PC-9 (cell line): ENCODE results near the gene APOB. TPM values are rescaled to one million over a fixed set of nuclear protein-coding genes. Genes with fewer than 3 reads are reported as not detected.
"Not testable (repeated sequence)": the region's sequence is repeated elsewhere in the genome, so short reads cannot be mapped to it uniquely, and the experiment has no call there.

Experiments
- BruUV-seq: library from RNA; stranded (reverse); fragments of 400-500 nt; replicated peaks from 2 replicates; lab custom pipeline; 2021; lab: Mats Ljungman, UMichigan
- CTCF ChIA-PET: fragments of 300-600 bp; sonication (Branson Sonifier 250); formaldehyde crosslinking; loops from one replicate; lab custom pipeline; 2022; ENCODE audit warnings: antibody characterized with exemption; lab: Charles Lee
- POLR2A ChIA-PET: fragments of 300-600 bp; sonication (Branson Sonifier 250); formaldehyde crosslinking; loops from one replicate; lab custom pipeline; 2022; ENCODE audit warnings: antibody characterized with exemption; ENCODE audit not compliant: unreplicated experiment; lab: Charles Lee
- DNase-seq, 2 experiments: peaks; one replicate each; pipeline versions ENCODE4 v3.0.0 to v3.0.0-alpha.2; 2015 to 2022; ENCODE audit warnings: mixed read lengths in 1 of 2
- H2AFZ ChIP-seq: fragments of 200-600 bp; sonication (generic); 2 replicates; pipeline ENCODE4 v1.8.1; 2017; ENCODE audit warnings: antibody characterized with exemption
- H3F3A ChIP-seq: fragments of 200-600 bp; sonication (generic); 2 replicates; pipeline ENCODE4 v1.8.1; 2017; ENCODE audit warnings: antibody characterized with exemption, mild to moderate bottlenecking, low read depth; ENCODE audit not compliant: insufficient read depth
- H3K27ac ChIP-seq: fragments of 200-600 bp; sonication (generic); 2 replicates; pipeline ENCODE4 v1.6.1; 2016; ENCODE audit warnings: mixed run types
- H3K27me3 ChIP-seq: fragments of 200-600 bp; sonication (generic); 2 replicates; pipeline ENCODE4 v1.6.1; 2016; ENCODE audit warnings: low read depth, mixed run types; ENCODE audit not compliant: insufficient read depth
- H3K36me3 ChIP-seq: fragments of 200-600 bp; sonication (generic); 2 replicates; pipeline ENCODE4 v1.6.1; 2016; ENCODE audit warnings: low read depth, mixed run types
- H3K4me1 ChIP-seq: fragments of 200-600 bp; sonication (generic); replicated peaks from 2 replicates; pipeline ENCODE4 v1.6.1; 2016; ENCODE audit warnings: mixed run types; ENCODE audit not compliant: insufficient read depth
- H3K4me2 ChIP-seq: fragments of 200-600 bp; sonication (generic); 2 replicates; pipeline ENCODE4 v1.6.1; 2017; ENCODE audit warnings: mixed run types
- H3K4me3 ChIP-seq: fragments of 200-600 bp; sonication (generic); 2 replicates; pipeline ENCODE4 v1.6.1; 2016; ENCODE audit warnings: mixed run types
- H3K79me2 ChIP-seq: fragments of 200-600 bp; sonication (generic); 2 replicates; pipeline ENCODE4 v1.6.1; 2017; ENCODE audit warnings: low read depth, mixed run types
- H3K9me2 ChIP-seq: fragments of 200-600 bp; sonication (generic); 2 replicates; pipeline ENCODE4 v1.8.1; 2017; ENCODE audit warnings: mild to moderate bottlenecking; ENCODE audit not compliant: insufficient read depth
- H3K9me3 ChIP-seq: fragments of 200-600 bp; sonication (generic); 2 replicates; pipeline ENCODE4 v1.8.1; 2016; ENCODE audit warnings: low read depth; ENCODE audit not compliant: insufficient read depth
- H4K20me1 ChIP-seq: fragments of 200-600 bp; sonication (generic); 2 replicates; pipeline ENCODE4 v1.8.1; 2017; ENCODE audit not compliant: insufficient read depth
- CTCF ChIP-seq: fragments of 200-600 bp; sonication (generic); conservative IDR thresholded peaks from 2 replicates; pipeline ENCODE4 v1.6.1; 2017; ENCODE audit warnings: mixed run types, antibody characterized with exemption, mild to moderate bottlenecking, moderate library complexity
- EZH2 ChIP-seq: fragments of 200-600 bp; sonication (generic); IDR thresholded peaks from 2 replicates; pipeline ENCODE4 v1.8.0; 2017; ENCODE audit warnings: antibody characterized with exemption, low read depth
- intact Hi-C: fragments of 100-400 bp; cut with micrococcal nuclease; formaldehyde crosslinking; loops from one replicate; pipeline ENCODE4 v1.10.0; 2022; ENCODE audit not compliant: unreplicated experiment
- total RNA-seq: library from RNA; stranded (reverse); gene quantifications from 2 replicates; pipeline ENCODE4 v1.2.3, GENCODE V29; 2021

Gene APOB
- total RNA-seq, 1 experiment from 2014 or later: not detected

DNA sequence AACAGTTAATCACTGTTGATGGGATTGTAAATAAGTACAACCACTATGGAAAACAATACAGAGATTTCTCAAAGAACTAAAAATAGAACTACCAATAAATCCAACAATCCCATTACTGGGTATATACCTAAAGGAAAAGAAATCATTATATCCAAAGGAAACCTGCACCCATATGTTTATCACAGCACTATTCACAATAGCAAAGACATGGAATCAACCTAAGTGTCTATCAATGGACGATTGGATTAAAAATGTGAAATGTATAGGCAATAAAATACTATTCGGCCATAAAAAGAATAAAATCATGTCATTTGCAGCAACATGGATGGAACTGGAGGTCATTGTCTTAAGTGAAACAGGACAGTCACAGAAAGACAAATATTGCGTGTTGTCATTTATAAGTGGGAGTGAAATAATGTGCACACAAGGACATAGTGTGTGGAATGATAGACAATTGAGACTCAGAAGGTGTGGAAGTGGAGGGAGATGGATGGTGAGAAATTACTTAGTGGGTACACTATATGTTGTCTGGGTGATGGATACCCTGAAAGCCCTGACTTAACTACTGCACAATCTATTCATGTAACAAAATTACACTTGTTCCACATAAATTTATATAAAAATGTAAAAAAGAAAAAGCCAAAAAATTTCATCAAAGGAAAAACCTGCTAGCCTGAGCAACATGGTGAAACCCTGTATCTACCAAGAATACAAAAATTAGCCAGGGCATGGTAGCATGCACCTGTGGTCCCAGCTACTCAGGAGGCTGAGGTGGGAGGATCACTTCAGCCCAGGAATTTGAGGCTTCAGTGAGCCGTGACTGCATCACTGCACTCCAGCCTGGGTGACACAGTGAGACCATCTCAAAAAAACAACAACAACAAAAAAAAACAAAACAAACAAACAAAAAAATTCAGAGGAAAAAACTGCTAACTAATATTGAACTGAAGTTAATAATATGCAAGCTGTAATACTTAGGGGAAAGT, 12.6 kb downstream of the APOB start:
- no peak for DNase-seq
- intact Hi-C loops: no loop called here
- no peak overlapping the region for H3K4me2 ChIP-seq
- no peak overlapping the region for H2AFZ ChIP-seq
- POLR2A ChIA-PET: no interaction called here
- H3K79me2 ChIP-seq: no peaks in the 10 kb centered on the region
- H3K9me2 ChIP-seq: no peaks in the 10 kb centered on the region
- H3K4me1 ChIP-seq: no peaks in the 10 kb centered on the region
- no peak overlapping the region for H3K27ac ChIP-seq
- H4K20me1 ChIP-seq: no peaks in the 10 kb centered on the region
- H3F3A ChIP-seq: no peaks in the 10 kb centered on the region
- TF ChIP-seq CTCF (no peak), EZH2 (no peak)
- peaks cover 20% of the 10 kb centered on the region; the same call in 1 of the 2 replicates for H3K27me3 ChIP-seq
- CTCF ChIA-PET: no interaction called here
- no peaks in the 10 kb centered on the region for H3K9me3 ChIP-seq
- no TSS peak for BruUV-seq
- H3K36me3 ChIP-seq: no peaks in the 10 kb centered on the region
- no peak overlapping the region for H3K4me3 ChIP-seq

GRCh38 chr2:21029519-21029918, 14.4 kb downstream of the APOB start:
- intact Hi-C loops: no loop called here
- H3K4me2 ChIP-seq: no peak overlapping the region
- peaks cover 11% of the 10 kb centered on the region; the same call in 1 of the 2 replicates for H3K27me3 ChIP-seq
- H3K4me3 ChIP-seq: no peak overlapping the region
- CTCF ChIA-PET: no interaction called here
- no peak for DNase-seq
- H3K27ac ChIP-seq: no peak overlapping the region
- H3K4me1 ChIP-seq: no peaks in the 10 kb centered on the region
- POLR2A ChIA-PET: no interaction called here
- H2AFZ ChIP-seq: no peak overlapping the region
- H3F3A ChIP-seq: no peaks in the 10 kb centered on the region
- H3K9me3 ChIP-seq: no peaks in the 10 kb centered on the region
- no peaks in the 10 kb centered on the region for H3K79me2 ChIP-seq
- H4K20me1 ChIP-seq: no peaks in the 10 kb centered on the region
- TF ChIP-seq CTCF (no peak), EZH2 (no peak)
- no peaks in the 10 kb centered on the region for H3K9me2 ChIP-seq
- BruUV-seq: no TSS peak
- no peaks in the 10 kb centered on the region for H3K36me3 ChIP-seq

GRCh38 chr2:21028951-21029350, 14.9 kb downstream of the APOB start:
- H3K4me1 ChIP-seq, DNase-seq, BruUV-seq, POLR2A ChIA-PET, CTCF ChIA-PET, H3K36me3 ChIP-seq, H3F3A ChIP-seq, H3K27ac ChIP-seq, H4K20me1 ChIP-seq, H3K9me3 ChIP-seq, H3K9me2 ChIP-seq, H3K79me2 ChIP-seq, intact Hi-C loops, H3K4me3 ChIP-seq, H3K4me2 ChIP-seq, H2AFZ ChIP-seq: not testable (repeated sequence)
- peaks cover 11% of the 10 kb centered on the region; the same call in 1 of the 2 replicates for H3K27me3 ChIP-seq
